ENCODE results near the gene GALNT15.

GALNT15 gene

DNA sequence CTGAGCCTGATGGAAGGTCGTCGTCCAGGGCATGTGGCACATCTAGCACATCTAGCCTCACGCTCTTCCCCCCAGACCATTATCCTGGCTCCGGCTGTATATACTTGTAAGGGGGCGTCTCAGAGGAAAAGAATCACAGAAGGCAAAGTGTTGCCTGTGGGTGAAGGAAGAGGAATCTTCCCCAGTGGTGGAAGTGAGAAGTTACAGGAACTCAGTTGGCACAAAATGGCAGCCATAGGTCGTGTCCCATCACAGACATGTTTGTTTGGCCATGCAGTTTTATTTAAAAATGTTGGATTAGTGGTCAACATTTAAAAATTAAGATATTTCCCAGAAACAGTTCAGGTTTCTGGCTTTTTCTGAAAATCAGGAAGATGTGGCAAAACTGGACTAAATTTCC lies 13.6 kb downstream of the GALNT15 start:
- no peak for DNase-seq

- no peak for DNase-seq
Measured at GRCh38 chr3:16189201-16189600, 14.7 kb downstream of the GALNT15 start.

DNA sequence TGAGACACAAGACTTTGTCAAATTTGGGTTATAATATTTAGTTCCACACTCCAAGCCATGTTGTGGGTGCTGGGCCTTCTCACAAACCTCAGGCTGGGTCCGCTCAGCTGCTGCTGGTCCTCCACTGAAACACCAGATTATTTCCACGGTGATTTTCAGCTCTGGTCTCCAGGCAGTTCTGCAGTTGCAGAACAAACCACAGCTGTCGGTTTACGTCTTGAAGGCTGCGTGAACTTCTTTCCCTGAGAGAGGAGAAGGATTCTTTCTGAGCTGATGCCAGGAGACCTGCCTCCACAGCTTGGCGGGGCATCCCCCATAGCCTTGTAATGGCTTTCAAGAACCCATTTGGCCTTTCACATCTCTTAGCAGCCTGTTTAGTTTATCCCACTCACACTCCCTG lies 16.2 kb downstream of the GALNT15 start:
- no peak for DNase-seq

DNA sequence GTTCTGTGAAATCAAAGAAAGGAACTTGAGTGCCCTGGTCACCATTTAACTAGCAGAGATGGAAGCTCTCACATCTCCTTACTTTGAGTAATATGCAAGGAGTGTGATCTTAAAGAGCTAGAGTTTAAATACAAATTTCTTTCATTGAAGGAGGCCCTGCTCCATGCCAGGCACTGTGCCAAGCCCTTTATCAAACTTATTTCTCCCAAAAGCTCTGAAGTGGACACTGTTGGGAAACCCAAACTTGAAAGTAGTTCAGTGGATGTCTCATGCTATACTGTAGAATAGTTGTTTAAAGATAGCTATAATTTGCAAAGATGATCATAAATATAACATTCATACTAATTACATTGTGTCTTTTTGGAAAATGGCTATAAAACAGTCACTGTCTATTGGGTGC lies 17.1 kb downstream of the GALNT15 start:
- no peak for DNase-seq

- DNase-seq, result no peak
Measured at GRCh38 chr3:16192176-16192811, 17.8 kb downstream of the GALNT15 start.

DNA sequence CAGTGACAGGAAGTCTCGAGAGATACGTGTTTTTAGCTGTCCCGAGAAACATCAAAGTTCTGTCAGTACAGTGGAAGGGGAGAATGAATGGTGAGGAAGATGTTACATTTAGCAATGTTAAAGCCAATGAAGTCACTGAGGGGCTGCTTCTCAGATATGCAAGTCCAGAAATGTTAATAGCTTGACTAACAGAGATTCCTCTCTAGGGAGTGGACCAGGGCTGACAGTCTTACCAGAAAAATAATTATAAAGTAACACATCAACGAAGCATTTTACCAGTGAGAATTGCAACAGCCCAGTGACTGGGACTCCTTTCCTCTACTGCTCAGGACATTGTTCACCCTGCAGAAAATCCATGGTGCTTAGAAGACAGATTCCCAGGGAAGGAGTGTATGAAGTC lies 23.9 kb downstream of the GALNT15 start:
- DNase-seq, result no peak

GRCh38 chr3:16199769-16200168 lies 25.3 kb downstream of the GALNT15 start:
- no peak for DNase-seq

DNA sequence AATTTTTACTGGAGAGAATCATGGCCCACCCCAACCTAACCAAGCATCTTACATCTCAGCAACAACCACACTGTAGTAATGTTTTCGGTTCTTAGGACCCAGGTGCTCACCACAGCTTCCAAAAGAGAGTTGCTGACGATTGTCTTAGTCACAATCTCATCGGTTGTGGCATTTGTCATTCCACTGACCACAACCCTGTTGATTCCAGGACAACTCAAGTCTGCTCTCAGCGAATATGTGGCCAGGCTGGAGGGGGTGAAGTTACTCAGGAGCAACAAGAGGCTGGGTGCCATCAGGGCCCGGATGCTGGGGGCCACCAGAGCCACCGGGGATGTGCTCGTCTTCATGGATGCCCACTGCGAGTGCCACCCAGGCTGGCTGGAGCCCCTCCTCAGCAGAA lies 25.9 kb downstream of the GALNT15 start:
- DNase-seq, result no peak

GRCh38 chr3:16203031-16203430 lies 28.6 kb downstream of the GALNT15 start:
- DNase-seq, result no peak

DNA sequence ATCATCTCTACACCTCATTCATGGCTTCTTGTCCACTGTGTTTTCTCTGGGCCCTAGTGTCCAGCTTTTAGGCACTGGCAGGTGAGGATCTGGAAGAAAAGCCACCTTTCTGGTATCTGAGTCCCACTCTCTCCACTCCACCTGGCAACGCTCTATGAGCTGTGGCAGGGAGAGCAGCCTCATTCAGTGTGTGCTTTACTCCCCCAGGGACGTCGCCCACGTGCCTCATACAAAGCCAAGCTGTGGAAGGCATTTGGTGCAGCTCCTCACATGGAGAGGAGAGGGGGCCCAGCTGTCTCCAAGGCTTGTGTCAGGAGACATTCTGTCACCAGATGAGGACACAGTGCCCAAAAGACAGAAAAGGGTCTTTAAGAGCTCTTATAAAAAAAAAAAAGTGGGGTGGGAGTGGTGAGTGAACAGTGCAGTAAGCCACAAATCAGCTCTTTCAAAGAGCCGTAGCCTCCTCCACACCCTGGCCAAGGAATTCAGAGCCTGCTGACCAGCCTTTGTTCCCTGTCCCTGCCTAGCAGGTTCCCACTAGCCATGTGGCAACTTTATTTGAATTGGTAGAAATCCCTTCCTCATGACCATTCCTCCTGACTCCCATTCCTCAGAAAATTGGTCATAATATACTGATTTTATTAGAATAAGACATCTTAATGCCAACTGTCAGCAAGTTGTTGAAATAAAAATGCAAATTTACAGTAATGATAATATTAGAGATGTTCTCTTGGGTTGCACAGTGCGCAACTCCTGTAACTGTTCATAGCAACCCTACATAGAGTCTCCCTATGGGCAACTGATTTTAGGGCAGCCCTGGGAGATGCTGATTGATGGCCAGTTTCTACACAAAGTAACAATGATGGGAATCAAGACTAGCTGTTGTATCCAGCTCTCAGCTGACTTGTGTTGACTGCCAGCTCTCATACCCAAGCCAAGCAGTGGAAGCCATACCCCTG lies 29.5 kb downstream of the GALNT15 start:
- DNase-seq, result no peak

DNA sequence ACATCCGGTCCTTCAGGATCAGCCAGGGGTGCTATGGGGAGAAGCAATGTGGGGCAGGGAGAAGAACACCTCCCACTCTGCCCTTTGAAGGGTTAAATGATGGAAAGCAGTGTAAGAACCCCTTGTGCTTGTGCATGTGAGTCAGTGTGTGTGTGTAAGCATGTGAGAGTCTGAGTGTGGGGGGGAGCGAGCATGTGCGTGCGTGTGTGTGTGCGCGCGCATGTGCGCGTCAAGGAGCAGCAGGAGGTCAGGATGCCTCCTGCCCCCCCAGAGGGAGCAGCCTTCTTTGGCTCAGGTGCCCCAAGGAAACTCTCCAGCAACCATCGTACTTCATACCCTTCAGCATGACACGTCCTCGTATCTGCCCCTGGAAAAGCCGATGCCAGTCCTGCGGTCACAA lies 30.3 kb downstream of the GALNT15 start:
- DNase-seq, result no peak

DNA sequence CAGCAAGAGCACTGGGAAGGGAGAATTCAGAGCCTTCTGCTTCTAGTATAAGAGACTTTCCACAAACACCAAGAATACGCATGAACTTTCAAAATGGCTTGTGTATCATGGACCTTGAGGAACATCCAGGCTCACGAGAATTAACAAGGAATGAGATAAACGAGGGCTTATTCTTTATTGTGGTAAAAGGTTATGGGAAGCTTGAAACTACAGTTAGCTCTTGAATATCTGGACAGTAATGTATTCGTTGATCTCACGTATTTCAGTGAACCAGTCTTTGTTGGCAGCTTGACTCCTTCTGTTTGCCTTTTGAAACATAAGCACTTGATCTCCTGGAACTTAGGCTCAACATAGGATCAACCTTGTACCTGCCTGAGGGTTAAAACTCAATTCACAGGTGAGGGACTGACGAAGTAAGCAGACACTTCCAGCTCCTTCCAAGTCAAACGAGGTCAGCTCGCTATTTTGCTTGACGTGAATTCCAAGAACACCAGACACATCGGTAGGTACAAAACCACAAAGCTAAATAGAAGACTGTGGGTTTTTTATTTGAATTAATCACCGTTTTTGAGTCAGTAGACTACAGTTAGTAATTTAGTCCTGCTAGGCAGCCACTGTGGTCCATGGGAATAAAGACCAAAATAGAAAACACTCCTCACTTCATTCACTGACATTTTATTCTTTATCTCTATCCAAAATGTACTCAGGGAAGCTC lies 30.8 kb downstream of the GALNT15 start:
- DNase-seq, result no peak

- no peak for DNase-seq
Measured at GRCh38 chr3:16207031-16207430, 32.6 kb downstream of the GALNT15 start.

DNA sequence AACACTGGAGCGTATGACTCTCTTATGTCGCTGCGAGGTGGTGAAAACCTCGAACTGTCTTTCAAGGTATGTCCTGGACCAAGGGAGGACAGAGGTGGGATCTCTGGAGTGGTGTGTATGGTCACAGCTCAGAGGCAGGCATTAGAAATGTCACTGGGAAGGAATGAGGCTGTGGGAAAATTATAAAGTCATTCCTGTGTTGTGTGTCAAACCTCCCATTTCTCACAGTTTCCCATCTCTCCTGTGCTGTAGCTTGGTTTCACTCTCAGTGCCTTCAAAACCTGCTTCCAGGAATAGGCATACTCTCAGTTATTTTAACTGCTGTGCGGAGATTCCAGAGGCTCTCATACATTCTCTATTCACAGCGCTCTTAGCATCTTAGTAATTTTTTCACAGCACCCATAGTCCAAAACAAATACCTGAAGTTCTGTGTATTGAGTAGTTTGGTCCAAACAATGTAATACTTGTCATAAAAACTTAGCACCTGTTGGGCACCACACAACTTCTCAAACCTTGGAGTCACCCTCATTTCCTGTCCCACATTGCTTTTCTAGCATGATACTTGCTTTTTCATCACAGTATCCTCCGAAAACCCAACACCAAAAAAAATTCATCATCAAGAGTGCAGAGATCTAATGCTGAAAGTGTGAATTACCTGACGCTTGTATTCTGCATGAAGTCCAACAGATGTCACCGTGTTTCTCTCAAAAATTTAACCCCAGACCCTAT lies 36.9 kb downstream of the GALNT15 start:
- no peak for DNase-seq

DNA sequence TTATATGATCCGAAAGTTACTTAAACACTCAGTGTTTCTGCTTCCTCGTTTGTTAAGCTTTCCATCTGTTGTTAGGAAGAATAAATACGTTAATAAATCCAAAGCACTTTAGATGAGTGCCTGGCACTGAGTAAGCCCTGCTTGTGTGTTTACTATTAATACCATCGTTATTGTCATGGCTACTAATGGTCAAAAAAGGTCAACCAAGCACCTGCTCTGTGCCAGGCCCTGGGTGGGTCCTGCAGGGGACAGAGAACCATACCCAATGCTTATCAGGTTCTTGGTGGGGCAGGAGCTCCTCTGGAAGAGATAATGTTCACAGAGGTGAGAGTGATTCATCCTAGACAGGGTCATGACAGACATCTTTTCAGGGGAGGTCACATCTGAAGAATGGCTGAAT lies 39.9 kb downstream of the GALNT15 start:
- DNase-seq, result no peak

- DNase-seq, result no peak
Measured at GRCh38 chr3:16216373-16216935, 42.0 kb downstream of the GALNT15 start.

DNA sequence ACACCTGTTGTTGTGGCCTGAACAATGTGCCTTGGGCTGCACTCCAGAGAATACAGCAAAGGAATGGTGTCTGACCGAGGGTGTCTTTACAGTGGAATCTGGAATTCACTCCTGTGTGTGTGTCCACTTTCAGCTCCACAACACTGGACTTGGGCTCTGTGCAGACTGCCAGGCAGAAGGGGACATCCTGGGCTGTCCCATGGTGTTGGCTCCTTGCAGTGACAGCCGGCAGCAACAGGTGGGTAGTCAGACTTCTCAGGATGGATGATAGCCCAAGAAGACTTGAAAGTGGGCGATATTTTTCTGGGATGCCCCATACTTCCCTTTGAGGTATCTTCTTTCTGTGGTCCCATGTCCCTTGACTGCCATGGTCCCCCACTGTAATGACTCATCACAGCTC lies 45.3 kb downstream of the GALNT15 start:
- no peak for DNase-seq

DNA sequence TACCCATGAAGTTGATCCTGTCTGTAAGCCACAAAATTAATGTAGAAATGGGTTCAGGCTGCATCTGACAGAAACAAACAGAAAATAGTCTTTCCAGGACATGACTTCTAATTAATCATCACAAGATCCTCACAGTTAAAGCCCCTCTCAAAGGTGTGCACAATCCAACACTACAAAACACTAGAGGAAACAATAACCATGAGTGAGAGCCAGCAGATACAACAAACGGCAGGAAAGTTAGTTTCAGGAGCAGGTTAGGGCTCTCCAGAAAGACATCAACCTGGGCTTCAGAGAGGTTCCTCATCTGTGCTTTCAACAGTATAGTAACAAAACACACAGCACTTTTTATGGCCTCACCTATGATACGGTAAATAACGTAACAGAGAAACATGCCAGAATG lies 47.5 kb downstream of the GALNT15 start:
- DNase-seq, result no peak

- DNase-seq, result no peak
Measured at GRCh38 chr3:16222547-16222946, 48.1 kb downstream of the GALNT15 start.

- no peak for DNase-seq
Measured at GRCh38 chr3:16224325-16224724, 49.8 kb downstream of the GALNT15 start.

DNA sequence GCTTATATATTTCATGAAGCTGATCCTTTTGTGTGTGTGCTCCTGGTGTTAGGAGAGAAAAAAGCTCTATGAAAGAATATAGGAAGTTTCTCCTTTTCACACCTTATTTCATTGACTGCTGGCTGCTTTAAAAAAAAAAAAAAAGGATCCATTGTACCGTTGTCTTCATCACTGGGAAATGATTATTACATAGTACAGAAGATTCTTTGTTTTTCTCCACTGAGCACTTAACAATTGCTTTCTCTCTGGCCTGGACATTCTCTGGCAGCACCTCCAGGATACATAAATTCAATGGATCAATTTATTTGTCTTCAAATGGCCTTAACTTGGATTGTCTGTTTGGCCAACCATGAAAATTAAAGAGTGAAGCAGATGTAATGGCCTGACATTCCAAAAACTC lies 53.1 kb downstream of the GALNT15 start:
- no peak for DNase-seq

DNA sequence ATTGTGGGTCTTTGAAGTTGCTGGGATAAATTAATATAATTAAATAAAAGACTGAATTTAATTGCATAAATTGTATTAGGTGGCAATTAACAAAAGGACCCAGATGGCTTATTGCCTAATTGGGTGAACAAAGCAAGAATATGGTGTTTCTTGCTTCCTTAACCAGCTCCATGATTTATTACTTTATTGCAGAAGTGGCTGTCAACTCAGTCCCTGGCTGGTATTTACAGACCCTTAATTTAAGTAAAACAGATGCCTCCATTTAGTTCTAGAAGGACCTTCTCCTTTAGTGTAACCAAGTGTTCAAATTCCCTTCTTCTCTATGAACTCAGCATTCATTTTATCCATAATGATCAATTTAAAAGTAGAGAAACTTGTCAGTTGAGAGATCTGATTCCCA lies 55.2 kb downstream of the GALNT15 start:
- DNase-seq, result no peak

GRCh38 chr3:16231983-16232382 lies 57.5 kb downstream of the GALNT15 start:
- DNase-seq, result no peak
